DOHH2 (cell line): ENCODE results near the gene ARRDC4.

Experiments used
- H3F3A ChIP-seq: fragments of 200-600 bp; sonication (generic), shearing (Covaris generic); 2 replicates; pipeline ENCODE4 v1.6.0; 2016; ENCODE audit warnings: antibody characterized with exemption, mild to moderate bottlenecking; ENCODE audit not compliant: control insufficient read depth, insufficient read depth
- H3K27ac ChIP-seq: fragments of 200-600 bp; sonication (generic); 2 replicates; pipeline ENCODE4 v1.5.1; 2014; ENCODE audit warnings: low read depth, mild to moderate bottlenecking, low read length, moderate library complexity
- H3K27me3 ChIP-seq: fragments of 200-600 bp; sonication (generic); 2 replicates; pipeline ENCODE4 v1.6.1; 2014; ENCODE audit warnings: mild to moderate bottlenecking, low read length, mixed read lengths; ENCODE audit not compliant: control insufficient read depth
- H3K36me3 ChIP-seq: fragments of 200-600 bp; sonication (generic); 2 replicates; pipeline ENCODE4 v1.6.1; 2014; ENCODE audit warnings: mild to moderate bottlenecking, low read length, moderate library complexity, mixed read lengths; ENCODE audit not compliant: control insufficient read depth
- H3K4me1 ChIP-seq: fragments of 200-600 bp; sonication (generic); 2 replicates; pipeline ENCODE4 v1.6.1; 2014; ENCODE audit warnings: mild to moderate bottlenecking, low read length, mixed read lengths; ENCODE audit not compliant: control insufficient read depth
- H3K4me2 ChIP-seq: fragments of 200-600 bp; sonication (generic); 2 replicates; pipeline ENCODE4 v1.6.0; 2014; ENCODE audit warnings: mild to moderate bottlenecking, low read length, moderate library complexity
- H3K4me3 ChIP-seq: fragments of 200-600 bp; sonication (generic); 2 replicates; pipeline ENCODE4 v1.5.1; 2014; ENCODE audit warnings: mild to moderate bottlenecking, low read length, mixed read lengths
- H3K79me2 ChIP-seq: fragments of 200-600 bp; sonication (generic); 2 replicates; pipeline ENCODE4 v1.6.1; 2014; ENCODE audit warnings: mild to moderate bottlenecking, low read length, mixed read lengths; ENCODE audit not compliant: control insufficient read depth
- H3K9me2 ChIP-seq: fragments of 200-600 bp; sonication (generic); replicated peaks from 2 replicates; pipeline ENCODE4 v1.6.1; 2014; ENCODE audit warnings: mild to moderate bottlenecking, low read length, mixed read lengths; ENCODE audit not compliant: control insufficient read depth
- H3K9me3 ChIP-seq: fragments of 200-600 bp; sonication (generic); 2 replicates; pipeline ENCODE4 v1.6.1; 2014; ENCODE audit warnings: antibody characterized with exemption, low read length, mixed read lengths; ENCODE audit not compliant: control insufficient read depth, insufficient read depth
- H4K20me1 ChIP-seq: fragments of 200-600 bp; sonication (generic); 2 replicates; pipeline ENCODE4 v1.6.0; 2014; ENCODE audit warnings: low read depth, mild to moderate bottlenecking, antibody characterized with exemption, low read length, moderate library complexity; ENCODE audit not compliant: control insufficient read depth, insufficient read depth
- CTCF ChIP-seq: fragments of 200-600 bp; sonication (generic); IDR thresholded peaks from one replicate; pipeline ENCODE4 v1.5.1; 2014; ENCODE audit warnings: antibody characterized with exemption, mild to moderate bottlenecking, low read depth, low read length; ENCODE audit not compliant: poor library complexity, severe bottlenecking
- EZH2phosphoT487 ChIP-seq: fragments of 200-600 bp; sonication (generic); IDR thresholded peaks from 2 replicates; pipeline ENCODE4 v1.6.1; 2017; ENCODE audit warnings: borderline replicate concordance, mild to moderate bottlenecking, antibody characterized with exemption, low read length, moderate library complexity, mixed read lengths

ARRDC4 gene

GRCh38 chr15:98003518-98003917 lies 43.0 kb downstream of the ARRDC4 start:
- Histone ChIP-seq H3F3A (no peaks in the 10 kb centered on the region), H3K9me3 (peaks cover 3% of the 10 kb centered on the region; the same call in 1 of the 2 replicates), H4K20me1 (no peaks in the 10 kb centered on the region), H3K4me1 (no peaks in the 10 kb centered on the region), H3K36me3 (no peaks in the 10 kb centered on the region), H3K9me2 (no peaks in the 10 kb centered on the region), H3K27me3 (peaks cover under 1% of the 10 kb centered on the region; the same call in 1 of the 2 replicates), H3K4me2 (no peak overlapping the region), H3K79me2 (no peaks in the 10 kb centered on the region), H3K27ac (no peak overlapping the region), H3K4me3 (no peak overlapping the region)
- no peak for TF ChIP-seq CTCF
- TF ChIP-seq EZH2phosphoT487 = no peak

GRCh38 chr15:98003996-98004395 lies 43.5 kb downstream of the ARRDC4 start:
- Histone ChIP-seq H3K36me3 (no peaks in the 10 kb centered on the region), H3K4me2 (no peak overlapping the region), H3F3A (no peaks in the 10 kb centered on the region), H4K20me1 (no peaks in the 10 kb centered on the region), H3K4me1 (no peaks in the 10 kb centered on the region), H3K27ac (no peak overlapping the region), H3K9me2 (no peaks in the 10 kb centered on the region), H3K4me3 (no peak overlapping the region), H3K27me3 (peaks cover 3% of the 10 kb centered on the region; the same call in 1 of the 2 replicates), H3K79me2 (no peaks in the 10 kb centered on the region), H3K9me3 (peaks cover 3% of the 10 kb centered on the region; the same call in 1 of the 2 replicates)
- no peak for TF ChIP-seq CTCF

GRCh38 chr15:98005659-98006058 lies 45.2 kb downstream of the ARRDC4 start:
- no peak for TF ChIP-seq EZH2phosphoT487
- TF ChIP-seq CTCF = no peak
- peaks cover 20% of the 10 kb centered on the region for H3K27me3 ChIP-seq
- H3F3A ChIP-seq = no peaks in the 10 kb centered on the region
- no peaks in the 10 kb centered on the region for H4K20me1 ChIP-seq
- H3K79me2 ChIP-seq = no peaks in the 10 kb centered on the region
- no peak overlapping the region for H3K27ac ChIP-seq
- no peaks in the 10 kb centered on the region for H3K36me3 ChIP-seq
- H3K4me2 ChIP-seq = no peak overlapping the region
- H3K9me2 ChIP-seq = no peaks in the 10 kb centered on the region
- no peak overlapping the region for H3K4me3 ChIP-seq
- H3K9me3 ChIP-seq = peaks cover 3% of the 10 kb centered on the region; the same call in 1 of the 2 replicates
- H3K4me1 ChIP-seq = no peaks in the 10 kb centered on the region

- no peaks in the 10 kb centered on the region for H3K36me3 ChIP-seq
- no peaks in the 10 kb centered on the region for H3K9me2 ChIP-seq
- no peak overlapping the region for H3K4me2 ChIP-seq
- H3K9me3 ChIP-seq = no peaks in the 10 kb centered on the region
- H3K79me2 ChIP-seq = no peaks in the 10 kb centered on the region
- no peaks in the 10 kb centered on the region for H3F3A ChIP-seq
- no peaks in the 10 kb centered on the region for H4K20me1 ChIP-seq
- H3K4me1 ChIP-seq = no peaks in the 10 kb centered on the region
- H3K27ac ChIP-seq = no peak overlapping the region
- no peak overlapping the region for H3K4me3 ChIP-seq
- H3K27me3 ChIP-seq = peaks cover 22% of the 10 kb centered on the region
- TF ChIP-seq EZH2phosphoT487 = no peak
- no peak for TF ChIP-seq CTCF
Measured at GRCh38 chr15:98009169-98009568, 48.7 kb downstream of the ARRDC4 start.
